Loucy (cell line): ENCODE measurements around the gene COX7A2L.
"Not testable (repeated sequence)": the region's sequence is repeated elsewhere in the genome, so short reads cannot be mapped to it uniquely, and the experiment has no call there.

Experiments used
- H2AFZ ChIP-seq: fragments of 200-600 bp; sonication (generic); 2 replicates; pipeline ENCODE4 v1.6.0; 2016; ENCODE audit warnings: antibody characterized with exemption, mild to moderate bottlenecking, low read length, moderate library complexity
- H3F3A ChIP-seq: fragments of 200-600 bp; 2 replicates; pipeline ENCODE4 v1.6.0; 2016; ENCODE audit warnings: antibody characterized with exemption, low read depth, mild to moderate bottlenecking
- H3K27me3 ChIP-seq: fragments of 200-600 bp; sonication (generic); 2 replicates; pipeline ENCODE4 v1.6.1; 2014; ENCODE audit warnings: low read length, mild to moderate bottlenecking; ENCODE audit not compliant: insufficient read depth, poor library complexity, severe bottlenecking
- H3K36me3 ChIP-seq: fragments of 200-600 bp; sonication (generic); 2 replicates; pipeline ENCODE4 v1.6.1; 2016; ENCODE audit warnings: low read length; ENCODE audit not compliant: insufficient read depth
- H3K4me1 ChIP-seq: fragments of 200-600 bp; sonication (generic); 2 replicates; pipeline ENCODE4 v1.5.1; 2014; ENCODE audit warnings: low read length, mild to moderate bottlenecking; ENCODE audit not compliant: insufficient read depth, poor library complexity, severe bottlenecking
- H3K4me2 ChIP-seq: fragments of 200-600 bp; sonication (generic); 2 replicates; pipeline ENCODE4 v1.6.0; 2014; ENCODE audit warnings: antibody characterized with exemption, low read length, low read depth, mild to moderate bottlenecking; ENCODE audit not compliant: poor library complexity, severe bottlenecking
- H3K4me3 ChIP-seq: fragments of 200-600 bp; sonication (generic); 2 replicates; pipeline ENCODE4 v1.5.1; 2014; ENCODE audit warnings: low read length, mild to moderate bottlenecking, mixed read lengths; ENCODE audit not compliant: poor library complexity, severe bottlenecking
- H3K79me2 ChIP-seq: fragments of 200-600 bp; sonication (generic); 2 replicates; pipeline ENCODE4 v1.6.1; 2014; ENCODE audit warnings: low read length; ENCODE audit not compliant: insufficient read depth
- H3K9ac ChIP-seq: fragments of 200-600 bp; sonication (generic); 2 replicates; pipeline ENCODE4 v1.6.0; 2014; ENCODE audit warnings: mild to moderate bottlenecking, low read depth, low read length, moderate library complexity; ENCODE audit not compliant: poor library complexity, severe bottlenecking
- H3K9me2 ChIP-seq: fragments of 200-600 bp; sonication (generic); replicated peaks from 2 replicates; pipeline ENCODE4 v1.6.1; 2016; ENCODE audit warnings: low read depth, low read length, mixed read lengths
- H3K9me3 ChIP-seq: fragments of 200-600 bp; sonication (generic); 2 replicates; pipeline ENCODE4 v1.6.1; 2014; ENCODE audit warnings: mild to moderate bottlenecking, antibody characterized with exemption, low read length, low read depth; ENCODE audit not compliant: insufficient read depth
- H4K20me1 ChIP-seq: fragments of 200-600 bp; sonication (generic); 2 replicates; pipeline ENCODE4 v1.6.0; 2014; ENCODE audit warnings: antibody characterized with exemption, low read length, mild to moderate bottlenecking; ENCODE audit not compliant: insufficient read depth, poor library complexity, severe bottlenecking
- CTCF ChIP-seq: fragments of 200-600 bp; sonication (generic); conservative IDR thresholded peaks from 2 replicates; pipeline ENCODE4 v1.5.1; 2014; ENCODE audit warnings: mild to moderate bottlenecking, antibody characterized with exemption, low read length
- EZH2phosphoT487 ChIP-seq: fragments of 200-600 bp; IDR thresholded peaks from 2 replicates; pipeline ENCODE4 v1.6.1; 2018; ENCODE audit warnings: antibody characterized with exemption, mild to moderate bottlenecking, moderate library complexity, borderline replicate concordance

Gene COX7A2L

GRCh38 chr2:42351864-42352263 is 9.2 kb downstream of the COX7A2L start:
- peaks cover 14% of the 10 kb centered on the region for H4K20me1 ChIP-seq
- no peak overlapping the region for H2AFZ ChIP-seq
- H3F3A ChIP-seq, result no peaks in the 10 kb centered on the region
- TF ChIP-seq EZH2phosphoT487 (no peak), CTCF (no peak)
- no peaks in the 10 kb centered on the region for H3K9me3 ChIP-seq
- no peaks in the 10 kb centered on the region for H3K4me1 ChIP-seq
- no peak overlapping the region for H3K4me2 ChIP-seq
- no peaks in the 10 kb centered on the region for H3K27me3 ChIP-seq
- peaks cover 50% of the 10 kb centered on the region for H3K79me2 ChIP-seq
- H3K4me3 ChIP-seq, result no peak overlapping the region
- no peaks in the 10 kb centered on the region for H3K9me2 ChIP-seq
- H3K36me3 ChIP-seq, result peaks cover 48% of the 10 kb centered on the region; the same call in 1 of the 2 replicates
- no peak overlapping the region for H3K9ac ChIP-seq

GRCh38 chr2:42350434-42351063 is 10.5 kb downstream of the COX7A2L start:
- Histone ChIP-seq H3K9me2 (no peaks in the 10 kb centered on the region), H3K27me3 (no peaks in the 10 kb centered on the region), H3K4me2 (no peak overlapping the region), H3F3A (no peaks in the 10 kb centered on the region), H3K4me3 (no peak overlapping the region), H3K9me3 (no peaks in the 10 kb centered on the region), H2AFZ (no peak overlapping the region), H3K36me3 (peaks cover 53% of the 10 kb centered on the region; the same call in 1 of the 2 replicates), H3K9ac (no peak overlapping the region), H3K79me2 (peaks cover 38% of the 10 kb centered on the region), H3K4me1 (no peaks in the 10 kb centered on the region), H4K20me1 (peaks cover 14% of the 10 kb centered on the region)
- no peak for TF ChIP-seq CTCF

GRCh38 chr2:42348113-42348805 is 12.8 kb downstream of the COX7A2L start:
- no peaks in the 10 kb centered on the region for H3K27me3 ChIP-seq
- TF ChIP-seq CTCF, result no peak
- no peak for TF ChIP-seq EZH2phosphoT487
- no peaks in the 10 kb centered on the region for H4K20me1 ChIP-seq
- H3F3A ChIP-seq, result no peaks in the 10 kb centered on the region
- H3K9ac ChIP-seq, result no peak overlapping the region
- H3K9me3 ChIP-seq, result no peaks in the 10 kb centered on the region
- no peaks in the 10 kb centered on the region for H3K4me1 ChIP-seq
- H3K36me3 ChIP-seq, result peaks cover 63% of the 10 kb centered on the region; the same call in 1 of the 2 replicates
- no peak overlapping the region for H2AFZ ChIP-seq
- H3K4me3 ChIP-seq, result no peak overlapping the region
- H3K9me2 ChIP-seq, result no peaks in the 10 kb centered on the region
- H3K4me2 ChIP-seq, result no peak overlapping the region
- peaks cover 19% of the 10 kb centered on the region; the same call in 1 of the 2 replicates for H3K79me2 ChIP-seq

- H3K9me3 ChIP-seq, H3K9me2 ChIP-seq, H3F3A ChIP-seq, H3K4me3 ChIP-seq, H3K4me1 ChIP-seq, H3K4me2 ChIP-seq, H4K20me1 ChIP-seq, H3K9ac ChIP-seq, H2AFZ ChIP-seq, H3K27me3 ChIP-seq: not testable (repeated sequence)
- Histone ChIP-seq H3K79me2 (peaks cover 11% of the 10 kb centered on the region; the same call in 1 of the 2 replicates), H3K36me3 (peaks cover 60% of the 10 kb centered on the region; the same call in 1 of the 2 replicates)
Measured at GRCh38 chr2:42347518-42347917, 13.5 kb downstream of the COX7A2L start.

GRCh38 chr2:42346856-42347255 is 14.2 kb downstream of the COX7A2L start:
- not testable (repeated sequence) for H3F3A ChIP-seq, H3K9me2 ChIP-seq, H3K4me2 ChIP-seq, H3K79me2 ChIP-seq, H3K27me3 ChIP-seq, H2AFZ ChIP-seq, H4K20me1 ChIP-seq, H3K4me1 ChIP-seq, H3K9ac ChIP-seq, H3K4me3 ChIP-seq, H3K9me3 ChIP-seq
- H3K36me3 ChIP-seq, result peaks cover 53% of the 10 kb centered on the region; the same call in 1 of the 2 replicates
